Liver (tissue), 9 donors: ENCODE results near the gene MAPK7. TPM values are rescaled to one million over a fixed set of nuclear protein-coding genes. Genes with fewer than 3 reads are reported as not detected.

Experiments
- DNase-seq: peaks from one replicate; pipeline ENCODE4 v3.0.0-alpha.2; 2017; ENCODE audit warnings: low spot score
- H3K27ac ChIP-seq, 2 donors: one replicate each; pipeline ENCODE4 v1.7.0; 2013; ENCODE audit warnings: inconsistent platforms in 2 of 2, low read length in 2 of 2, control low read depth in 1 of 2, low read depth in 1 of 2, mild to moderate bottlenecking in 1 of 2
- H3K27me3 ChIP-seq, 4 donors: one replicate each; pipeline versions ENCODE4 v1.6.1 to v1.7.0; 2013; ENCODE audit warnings: low read length in 3 of 4, inconsistent platforms in 1 of 4, mild to moderate bottlenecking in 1 of 4, moderate library complexity in 1 of 4; ENCODE audit not compliant: control insufficient read depth in 4 of 4, insufficient read depth in 4 of 4
- H3K36me3 ChIP-seq, 4 donors: one replicate each; pipeline versions ENCODE4 v1.6.1 to v1.7.0; 2013; ENCODE audit warnings: low read length in 3 of 4, mild to moderate bottlenecking in 3 of 4, low read depth in 1 of 4, moderate library complexity in 1 of 4; ENCODE audit not compliant: control insufficient read depth in 4 of 4, insufficient read depth in 3 of 4
- H3K4me1 ChIP-seq, 4 donors: one replicate each; pipeline versions ENCODE4 v1.6.1 to v1.7.0; 2013; ENCODE audit warnings: low read length in 3 of 4, mild to moderate bottlenecking in 3 of 4, moderate library complexity in 1 of 4; ENCODE audit not compliant: control insufficient read depth in 4 of 4, insufficient read depth in 4 of 4
- H3K4me3 ChIP-seq, 3 donors: one replicate each; pipeline versions ENCODE4 v1.6.1 to v1.7.0; 2013; ENCODE audit warnings: low read length in 3 of 3, control low read depth in 1 of 3, low read depth in 1 of 3, mild to moderate bottlenecking in 1 of 3
- H3K9ac ChIP-seq, 2 donors: one replicate each; pipeline ENCODE4 v1.7.0; 2013; ENCODE audit warnings: low read length in 2 of 2, mild to moderate bottlenecking in 2 of 2, moderate library complexity in 2 of 2, control low read depth in 1 of 2, low read depth in 1 of 2
- H3K9me3 ChIP-seq, 4 donors: one replicate each; pipeline versions ENCODE4 v1.6.1 to v1.7.0; 2013; ENCODE audit warnings: low read length in 3 of 4; ENCODE audit not compliant: control insufficient read depth in 4 of 4
- ATF3 ChIP-seq: IDR thresholded peaks from 2 replicates; pipeline ENCODE4 v1.6.1; 2016; ENCODE audit warnings: antibody characterized with exemption
- EGR1 ChIP-seq, 2 donors: IDR thresholded peaks; 2 replicates each; pipeline ENCODE4 v1.6.1; 2016 to 2018; ENCODE audit warnings: antibody characterized with exemption in 2 of 2, low read depth in 2 of 2
- FOXA1 ChIP-seq: IDR thresholded peaks from 2 replicates; pipeline ENCODE4 v1.6.1; 2016; ENCODE audit warnings: antibody characterized with exemption
- FOXA2 ChIP-seq: IDR thresholded peaks from 2 replicates; pipeline ENCODE4 v1.6.1; 2016; ENCODE audit warnings: antibody characterized with exemption
- GABPA ChIP-seq, 2 donors: IDR thresholded peaks in 1 of 2; conservative IDR thresholded peaks in 1 of 2; 2 replicates each; pipeline ENCODE4 v1.6.1; 2016; ENCODE audit warnings: antibody characterized with exemption in 2 of 2, mild to moderate bottlenecking in 1 of 2, moderate library complexity in 1 of 2
- HNF4A ChIP-seq, 2 donors: conservative IDR thresholded peaks; 2 replicates each; pipeline ENCODE4 v1.6.1; 2016; ENCODE audit warnings: antibody characterized with exemption in 2 of 2, mild to moderate bottlenecking in 2 of 2
- JUND ChIP-seq, 2 donors: IDR thresholded peaks; 2 replicates each; pipeline ENCODE4 v1.6.1; 2016; ENCODE audit warnings: antibody characterized with exemption in 2 of 2
- MAX ChIP-seq: IDR thresholded peaks from 2 replicates; pipeline ENCODE4 v1.6.1; 2016; ENCODE audit warnings: antibody characterized with exemption
- REST ChIP-seq: IDR thresholded peaks from 2 replicates; pipeline ENCODE4 v1.6.1; 2016; ENCODE audit warnings: antibody characterized with exemption, mild to moderate bottlenecking
- RXRA ChIP-seq, 2 donors: IDR thresholded peaks; 2 replicates each; pipeline ENCODE4 v1.6.1; 2017 to 2018; ENCODE audit warnings: antibody characterized with exemption in 2 of 2, mild to moderate bottlenecking in 1 of 2
- SP1 ChIP-seq: IDR thresholded peaks from 2 replicates; pipeline ENCODE4 v1.6.1; 2018; ENCODE audit warnings: antibody characterized with exemption, mild to moderate bottlenecking
- TAF1 ChIP-seq: conservative IDR thresholded peaks from 2 replicates; pipeline ENCODE4 v1.6.1; 2016; ENCODE audit warnings: antibody characterized with exemption, mild to moderate bottlenecking
- YY1 ChIP-seq: IDR thresholded peaks from 2 replicates; pipeline ENCODE4 v1.6.1; 2016; ENCODE audit warnings: antibody characterized with exemption, mild to moderate bottlenecking
- ZBTB33 ChIP-seq: IDR thresholded peaks from 2 replicates; pipeline ENCODE4 v1.6.1; 2016; ENCODE audit warnings: antibody characterized with exemption
- WGBS: extraction: QIAGEN DNeasy Blood & Tissue Kit; methylation state at CpG from one replicate; pipeline ENCODE4 v1.1.7; 2013; 5-methylcytosine and 5-hydroxymethylcytosine counted together
- polyA plus RNA-seq, 2 donors: library from polyadenylated mRNA; stranded (reverse) in 1 of 2; unstranded in 1 of 2; fragments of 200-250 nt in 1 of 2; fragments of >200 nt in 1 of 2; fragmentation: Nextera tagmentation in 1 of 2; extraction: Ambion mirVana in 1 of 2; gene quantifications; one replicate each; pipeline versions ENCODE4 v1.2.1 to v1.2.3, GENCODE V29; 2013 to 2015
- total RNA-seq, 2 donors: library from RNA; depleted of rRNA; stranded (reverse); fragments of >200 nt; gene quantifications; one replicate each; pipeline ENCODE4 v1.2.3, GENCODE V29; 2014
- donor health status: healthy.
- donor health status: healthy.
- donor health status: healthy.
- donor health status: healthy.
- donor health status: healthy.

The MAPK7 gene
- total and polyA plus RNA-seq, 4 donors: 3.4 to 8.8 (median 5.2) TPM

- 91% methylated on average over 4 of the region's 4 CpGs for whole genome bisulfite sequencing
- Histone ChIP-seq H3K4me3 (no peak overlapping the region), H3K27ac (no peak overlapping the region), H3K9me3 (no peaks in the 10 kb centered on the region), H3K9ac (no peak overlapping the region), H3K27me3 (no peaks in the 10 kb centered on the region), H3K4me1 (no peaks in the 10 kb centered on the region), H3K36me3 (no peaks in the 10 kb centered on the region)
- no peak for DNase-seq
- TF ChIP-seq EGR1 (IDR thresholded peaks at IDR 0.05; ENCODE audit: low read depth in 2 of 2) (no peak), FOXA2 (no peak), GABPA (IDR thresholded peaks at IDR 0.05 in 1 of 2, conservative IDR thresholded peaks at IDR 0.05 in 1 of 2) (no peak)
Measured at GRCh38 chr17:19403021-19403420, 24.7 kb downstream of the MAPK7 start.

GRCh38 chr17:19404264-19404663 is 26.0 kb downstream of the MAPK7 start:
- H3K9ac ChIP-seq: no peak overlapping the region
- no peaks in the 10 kb centered on the region for H3K9me3 ChIP-seq
- H3K4me1 ChIP-seq: no peaks in the 10 kb centered on the region
- DNase-seq: no peak
- 88% methylated on average over 1 of the region's 1 CpG for WGBS
- no peaks in the 10 kb centered on the region for H3K27me3 ChIP-seq
- TF ChIP-seq RXRA (IDR thresholded peaks at IDR 0.05) (no peak), MAX (no peak), SP1 (no peak), ZBTB33 (no peak), YY1 (no peak), FOXA1 (no peak), EGR1 (IDR thresholded peaks at IDR 0.05; ENCODE audit: low read depth in 2 of 2) (no peak), HNF4A (conservative IDR thresholded peaks at IDR 0.05) (no peak), REST (no peak), GABPA (IDR thresholded peaks at IDR 0.05 in 1 of 2, conservative IDR thresholded peaks at IDR 0.05 in 1 of 2) (no peak), ATF3 (no peak), JUND (IDR thresholded peaks at IDR 0.05) (no peak), TAF1 (no peak), FOXA2 (no peak)
- no peaks in the 10 kb centered on the region for H3K36me3 ChIP-seq
- no peak overlapping the region for H3K4me3 ChIP-seq
- no peak overlapping the region for H3K27ac ChIP-seq
